ENCODE measurements around the gene F2RL3.

Gene F2RL3

DNA sequence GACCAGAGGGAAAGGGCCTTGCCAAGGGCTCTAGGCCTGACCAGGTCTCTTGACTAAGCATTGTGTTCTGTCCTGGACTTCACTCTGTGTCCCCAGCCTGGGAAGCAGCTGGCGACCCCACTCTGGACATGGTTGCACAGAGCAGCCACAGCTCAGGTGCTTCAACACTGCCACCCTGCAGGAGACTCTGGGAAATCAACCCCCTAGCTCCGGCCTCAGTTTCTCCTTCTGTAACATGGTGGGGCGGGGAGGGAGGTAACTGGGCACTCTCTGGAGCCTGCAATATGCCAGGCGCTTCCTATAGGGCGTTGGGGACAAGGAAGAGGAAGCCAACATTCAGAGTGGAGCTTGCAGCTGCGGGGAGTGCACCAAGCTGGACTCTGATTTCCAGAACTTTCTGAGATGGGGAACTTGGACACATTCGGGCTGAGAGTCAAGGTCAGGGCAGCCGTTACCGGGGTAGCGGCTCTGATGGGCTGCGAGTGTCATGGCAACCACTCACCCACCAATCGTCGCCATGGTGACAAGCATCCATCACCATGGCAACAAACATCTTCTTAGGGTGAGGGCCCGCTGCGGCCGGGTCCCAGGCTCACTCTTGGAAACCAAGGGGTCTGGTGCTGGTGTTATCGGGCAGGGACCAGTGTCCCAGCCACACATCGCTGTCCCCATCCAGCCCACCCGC is 12.8 kb downstream of the F2RL3 start:
- Histone ChIP-seq H3K4me1 (ENCODE audit: control insufficient read depth, insufficient read depth, low read length) (no peaks in the 10 kb centered on the region), H3K27ac (ENCODE audit: low read depth, low read length) (no peak overlapping the region), H3K4me3 (ENCODE audit: low read length) (no peak overlapping the region), H3K27me3 (ENCODE audit: control insufficient read depth, insufficient read depth, low read length) (peaks cover 5% of the 10 kb centered on the region), H3K9ac (ENCODE audit: low read length) (no peak overlapping the region), H3K36me3 (ENCODE audit: control insufficient read depth, insufficient read depth, low read length) (no peaks in the 10 kb centered on the region)

DNA sequence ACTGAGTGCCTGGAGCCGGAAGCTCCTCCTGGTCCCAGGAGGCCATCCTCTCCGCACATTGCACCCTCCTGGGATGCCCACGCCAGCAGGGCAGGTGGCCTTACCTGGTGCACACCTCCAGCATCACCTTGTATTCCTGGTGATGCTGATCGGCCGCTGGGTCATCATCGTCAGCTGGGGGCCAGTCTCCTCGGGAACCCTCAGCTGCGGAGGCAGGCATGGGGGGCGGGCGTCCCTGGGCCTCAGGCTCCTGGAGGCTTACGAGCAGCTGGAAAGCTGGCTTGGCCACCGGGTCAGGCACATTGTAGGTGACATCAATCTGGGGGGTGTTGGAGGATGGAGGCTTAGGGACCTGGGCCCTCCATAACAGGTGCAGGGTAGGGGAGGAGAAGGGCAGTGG is 13.7 kb downstream of the F2RL3 start:
- Histone ChIP-seq H3K9ac (ENCODE audit: low read length) (no peak overlapping the region), H3K36me3 (ENCODE audit: control insufficient read depth, insufficient read depth, low read length) (no peaks in the 10 kb centered on the region), H3K27ac (ENCODE audit: low read depth, low read length) (no peak overlapping the region), H3K4me3 (ENCODE audit: low read length) (no peak overlapping the region), H3K4me1 (ENCODE audit: control insufficient read depth, insufficient read depth, low read length) (no peaks in the 10 kb centered on the region), H3K27me3 (ENCODE audit: control insufficient read depth, insufficient read depth, low read length) (peaks cover 5% of the 10 kb centered on the region)

DNA sequence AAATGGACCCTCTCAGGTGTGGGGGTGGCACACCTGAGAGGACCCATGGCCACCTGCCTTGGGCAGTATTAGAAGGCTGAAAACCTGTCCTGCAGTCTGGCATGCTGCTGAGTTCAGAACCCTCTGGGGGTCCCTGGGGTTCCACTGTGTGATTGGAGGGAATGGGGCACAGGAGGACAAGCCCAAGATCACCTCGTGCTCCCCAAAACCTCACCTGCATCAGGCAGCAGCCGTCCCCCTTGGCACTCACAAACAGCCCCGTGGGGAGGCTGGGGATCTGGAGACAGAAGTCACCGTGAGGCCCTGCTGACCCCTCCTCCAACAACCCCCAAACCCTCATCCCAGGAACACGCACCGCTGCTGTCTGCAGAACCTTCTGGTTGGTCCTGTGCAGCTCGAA is 14.5 kb downstream of the F2RL3 start:
- peaks cover 5% of the 10 kb centered on the region for H3K27me3 ChIP-seq (ENCODE audit: control insufficient read depth, insufficient read depth, low read length)
- no peak overlapping the region for H3K27ac ChIP-seq (ENCODE audit: low read depth, low read length)
- H3K4me1 ChIP-seq (ENCODE audit: control insufficient read depth, insufficient read depth, low read length): no peaks in the 10 kb centered on the region
- no peak overlapping the region for H3K4me3 ChIP-seq (ENCODE audit: low read length)
- no peaks in the 10 kb centered on the region for H3K36me3 ChIP-seq (ENCODE audit: control insufficient read depth, insufficient read depth, low read length)
- H3K9ac ChIP-seq (ENCODE audit: low read length): no peak overlapping the region

- no peaks in the 10 kb centered on the region for H3K4me1 ChIP-seq (ENCODE audit: control insufficient read depth, insufficient read depth, low read length)
- H3K27me3 ChIP-seq (ENCODE audit: control insufficient read depth, insufficient read depth, low read length): no peaks in the 10 kb centered on the region
- no peak overlapping the region for H3K4me3 ChIP-seq (ENCODE audit: low read length)
- no peak overlapping the region for H3K27ac ChIP-seq (ENCODE audit: low read depth, low read length)
- H3K9ac ChIP-seq (ENCODE audit: low read length): no peak overlapping the region
- H3K36me3 ChIP-seq (ENCODE audit: control insufficient read depth, insufficient read depth, low read length): no peaks in the 10 kb centered on the region
Measured at GRCh38 chr19:16904599-16904998, 15.8 kb downstream of the F2RL3 start.

- Histone ChIP-seq H3K9ac (ENCODE audit: low read length) (no peak overlapping the region), H3K27me3 (ENCODE audit: control insufficient read depth, insufficient read depth, low read length) (no peaks in the 10 kb centered on the region), H3K27ac (ENCODE audit: low read depth, low read length) (no peak overlapping the region), H3K4me1 (ENCODE audit: control insufficient read depth, insufficient read depth, low read length) (no peaks in the 10 kb centered on the region), H3K36me3 (ENCODE audit: control insufficient read depth, insufficient read depth, low read length) (no peaks in the 10 kb centered on the region), H3K4me3 (ENCODE audit: low read length) (no peak overlapping the region)
Measured at GRCh38 chr19:16908759-16909158, 20.0 kb downstream of the F2RL3 start.

- Histone ChIP-seq H3K27me3 (ENCODE audit: control insufficient read depth, insufficient read depth, low read length) (no peaks in the 10 kb centered on the region), H3K27ac (ENCODE audit: low read depth, low read length) (no peak overlapping the region), H3K9ac (ENCODE audit: low read length) (no peak overlapping the region), H3K4me1 (ENCODE audit: control insufficient read depth, insufficient read depth, low read length) (no peaks in the 10 kb centered on the region), H3K36me3 (ENCODE audit: control insufficient read depth, insufficient read depth, low read length) (no peaks in the 10 kb centered on the region), H3K4me3 (ENCODE audit: low read length) (no peak overlapping the region)
Measured at GRCh38 chr19:16911046-16911445, 22.2 kb downstream of the F2RL3 start.

DNA sequence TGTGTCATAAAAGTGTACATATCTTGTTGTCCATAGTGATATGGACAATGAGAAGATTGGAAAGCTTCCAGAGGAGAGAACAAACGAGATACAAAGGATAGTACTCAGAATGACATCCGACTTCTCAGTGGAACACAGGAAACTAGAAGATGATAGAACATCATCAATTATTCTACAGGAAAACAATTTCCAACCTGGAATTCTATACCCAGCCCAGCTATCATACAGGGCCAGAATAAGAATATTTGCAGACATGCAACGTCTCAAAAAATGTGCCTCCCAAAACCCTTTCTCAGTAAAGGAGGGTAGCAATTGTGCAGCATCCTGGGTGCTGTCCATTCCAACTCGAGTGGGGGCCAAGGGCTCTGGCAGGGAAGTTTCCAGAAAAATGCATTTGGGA is 24.0 kb downstream of the F2RL3 start:
- Histone ChIP-seq H3K36me3 (ENCODE audit: control insufficient read depth, insufficient read depth, low read length) (no peaks in the 10 kb centered on the region), H3K4me3 (ENCODE audit: low read length) (no peak overlapping the region), H3K27ac (ENCODE audit: low read depth, low read length) (no peak overlapping the region), H3K27me3 (ENCODE audit: control insufficient read depth, insufficient read depth, low read length) (no peaks in the 10 kb centered on the region), H3K4me1 (ENCODE audit: control insufficient read depth, insufficient read depth, low read length) (no peaks in the 10 kb centered on the region), H3K9ac (ENCODE audit: low read length) (no peak overlapping the region)

GRCh38 chr19:16914421-16914820 is 25.6 kb downstream of the F2RL3 start:
- no peaks in the 10 kb centered on the region for H3K36me3 ChIP-seq (ENCODE audit: control insufficient read depth, insufficient read depth, low read length)
- no peak overlapping the region for H3K27ac ChIP-seq (ENCODE audit: low read depth, low read length)

DNA sequence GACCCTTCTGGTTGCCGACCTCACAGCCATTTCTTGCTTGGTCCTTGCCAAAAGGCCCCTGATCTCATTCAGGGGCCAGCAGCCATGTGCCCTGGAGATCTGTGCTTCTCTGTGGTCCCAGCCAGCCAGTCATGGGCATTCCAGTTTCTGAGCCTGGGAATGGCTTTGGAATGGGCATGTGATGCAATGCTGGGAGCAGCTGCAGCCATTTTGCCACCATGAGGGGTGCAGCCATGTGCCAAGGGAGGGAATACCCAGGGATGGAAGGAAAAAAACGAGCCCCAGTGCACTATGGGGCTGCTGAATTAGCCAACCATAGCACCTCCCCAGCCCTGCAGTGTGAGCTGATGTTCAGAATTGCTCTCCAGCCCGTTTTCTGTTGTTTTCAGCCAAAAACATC is 26.3 kb downstream of the F2RL3 start:
- H3K27me3 ChIP-seq (ENCODE audit: control insufficient read depth, insufficient read depth, low read length): no peaks in the 10 kb centered on the region
- no peak overlapping the region for H3K4me3 ChIP-seq (ENCODE audit: low read length)
- H3K36me3 ChIP-seq (ENCODE audit: control insufficient read depth, insufficient read depth, low read length): no peaks in the 10 kb centered on the region
- H3K9ac ChIP-seq (ENCODE audit: low read length): no peak overlapping the region
- H3K27ac ChIP-seq (ENCODE audit: low read depth, low read length): no peak overlapping the region
- no peaks in the 10 kb centered on the region for H3K4me1 ChIP-seq (ENCODE audit: control insufficient read depth, insufficient read depth, low read length)

More at GRCh38 chr19:16914421-16914820, 25.6 kb downstream of the F2RL3 start:
- no peak overlapping the region for H3K4me3 ChIP-seq (ENCODE audit: low read length)
- H3K27me3 ChIP-seq (ENCODE audit: control insufficient read depth, insufficient read depth, low read length): no peaks in the 10 kb centered on the region
- no peaks in the 10 kb centered on the region for H3K4me1 ChIP-seq (ENCODE audit: control insufficient read depth, insufficient read depth, low read length)
- no peak overlapping the region for H3K9ac ChIP-seq (ENCODE audit: low read length)

- H3K9ac ChIP-seq (ENCODE audit: low read length): no peak overlapping the region
- H3K27me3 ChIP-seq (ENCODE audit: control insufficient read depth, insufficient read depth, low read length): no peaks in the 10 kb centered on the region
- H3K4me1 ChIP-seq (ENCODE audit: control insufficient read depth, insufficient read depth, low read length): no peaks in the 10 kb centered on the region
- H3K27ac ChIP-seq (ENCODE audit: low read depth, low read length): no peak overlapping the region
- H3K36me3 ChIP-seq (ENCODE audit: control insufficient read depth, insufficient read depth, low read length): no peaks in the 10 kb centered on the region
- H3K4me3 ChIP-seq (ENCODE audit: low read length): no peak overlapping the region
Measured at GRCh38 chr19:16915734-16916133, 26.9 kb downstream of the F2RL3 start.

DNA sequence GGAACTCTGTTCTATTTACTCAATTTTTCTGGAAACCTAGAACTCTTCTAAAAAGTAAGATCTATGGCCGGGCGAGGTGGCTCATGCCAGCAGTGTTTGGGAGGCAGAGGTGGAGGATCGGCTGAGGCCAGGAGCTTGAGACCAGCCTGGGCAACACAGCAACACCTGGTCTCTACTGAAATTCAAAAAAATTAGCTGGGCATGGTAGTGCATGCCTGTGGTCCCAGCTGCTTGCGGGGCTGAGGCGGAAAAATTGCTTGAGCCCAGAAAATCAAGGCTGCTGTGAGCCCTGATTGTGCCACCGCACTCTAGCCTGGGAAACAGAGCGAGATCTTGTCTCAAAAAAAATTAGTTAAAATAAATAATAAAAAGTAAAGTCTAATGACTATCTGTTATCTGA is 28.6 kb downstream of the F2RL3 start:
- Histone ChIP-seq H3K4me3 (ENCODE audit: low read length) (no peak overlapping the region), H3K4me1 (ENCODE audit: control insufficient read depth, insufficient read depth, low read length) (no peaks in the 10 kb centered on the region), H3K9ac (ENCODE audit: low read length) (no peak overlapping the region), H3K27me3 (ENCODE audit: control insufficient read depth, insufficient read depth, low read length) (no peaks in the 10 kb centered on the region), H3K27ac (ENCODE audit: low read depth, low read length) (no peak overlapping the region), H3K36me3 (ENCODE audit: control insufficient read depth, insufficient read depth, low read length) (no peaks in the 10 kb centered on the region)

GRCh38 chr19:16919496-16919895 is 30.7 kb downstream of the F2RL3 start:
- no peaks in the 10 kb centered on the region for H3K27me3 ChIP-seq (ENCODE audit: control insufficient read depth, insufficient read depth, low read length)
- H3K4me3 ChIP-seq (ENCODE audit: low read length): no peak overlapping the region

DNA sequence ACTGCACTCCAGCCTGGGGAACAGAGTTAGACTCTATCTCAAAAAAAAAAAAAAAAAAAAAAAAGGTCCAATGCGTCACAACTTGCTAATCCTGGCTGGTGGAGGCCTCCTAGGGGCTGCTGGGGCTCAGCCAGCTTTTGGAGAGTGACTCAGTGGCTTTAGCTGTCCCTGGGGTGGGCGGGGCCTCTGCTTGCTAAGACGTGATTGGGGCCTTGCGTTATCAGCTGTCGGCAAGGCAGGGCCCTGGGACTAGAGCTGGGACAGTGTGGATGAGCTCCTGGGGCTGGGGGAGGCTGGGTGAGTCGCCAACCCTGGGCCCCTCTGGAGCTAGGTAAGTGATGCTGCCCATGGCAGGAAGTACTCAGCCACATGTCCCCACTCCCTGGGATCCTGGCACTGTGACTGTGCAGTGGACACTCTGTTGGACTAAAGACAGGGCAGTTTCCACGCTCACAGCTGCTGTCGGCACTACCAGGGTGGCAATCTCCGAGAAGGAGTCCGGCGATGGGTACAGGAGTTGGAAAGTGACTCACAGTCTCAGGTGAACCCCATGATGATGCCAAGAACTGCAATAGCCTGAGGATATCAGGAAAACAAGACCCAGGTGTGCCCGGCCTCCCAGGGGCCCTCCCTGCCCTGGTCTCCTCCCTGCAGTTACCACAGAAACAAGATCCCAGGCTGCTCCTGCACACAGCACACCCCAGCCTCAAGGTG is 32.2 kb downstream of the F2RL3 start:
- no peaks in the 10 kb centered on the region for H3K27me3 ChIP-seq (ENCODE audit: control insufficient read depth, insufficient read depth, low read length)

More at GRCh38 chr19:16919496-16919895, 30.7 kb downstream of the F2RL3 start:
- H3K4me1 ChIP-seq (ENCODE audit: control insufficient read depth, insufficient read depth, low read length): no peaks in the 10 kb centered on the region
- no peak overlapping the region for H3K27ac ChIP-seq (ENCODE audit: low read depth, low read length)
- H3K36me3 ChIP-seq (ENCODE audit: control insufficient read depth, insufficient read depth, low read length): no peaks in the 10 kb centered on the region
- H3K9ac ChIP-seq (ENCODE audit: low read length): no peak overlapping the region

More for the DNA sequence above, 32.2 kb downstream of the F2RL3 start:
- H3K4me3 ChIP-seq (ENCODE audit: low read length): no peak overlapping the region
- no peak overlapping the region for H3K27ac ChIP-seq (ENCODE audit: low read depth, low read length)
- H3K4me1 ChIP-seq (ENCODE audit: control insufficient read depth, insufficient read depth, low read length): no peaks in the 10 kb centered on the region
- H3K9ac ChIP-seq (ENCODE audit: low read length): no peak overlapping the region
- H3K36me3 ChIP-seq (ENCODE audit: control insufficient read depth, insufficient read depth, low read length): no peaks in the 10 kb centered on the region
